ENCODE results near the gene ZNF519. TPM values are rescaled to one million over a fixed set of nuclear protein-coding genes. Genes with fewer than 3 reads are reported as not detected.
"Not testable (repeated sequence)": the region's sequence is repeated elsewhere in the genome, so short reads cannot be mapped to it uniquely, and the experiment has no call there.

ZNF519 gene
- total and polyA plus RNA-seq, 2 of the 8 experiments (the other 6 are each of a cell fraction or from before 2014, with no cell fraction given): 24.0 to 38.6 TPM

GRCh38 chr18:14170367-14171036 lies 38.3 kb upstream of the ZNF519 start:
- H3K27ac ChIP-seq (ENCODE audit: low read depth, low read length); H3K79me2 ChIP-seq (ENCODE audit: control insufficient read depth in 1 of 2, insufficient read depth in 2 of 2, low read length in 2 of 2); POLR2A ChIA-PET (ENCODE audit: partially characterized antibody); H2BK15ac ChIP-seq (ENCODE audit: low read length); CTCF ChIA-PET (ENCODE audit: partially characterized antibody); H2BK5ac ChIP-seq (ENCODE audit: low read depth, low read length); H3K23me2 ChIP-seq (ENCODE audit: low read depth, low read length); H3K4me2 ChIP-seq (ENCODE audit: insufficient read depth in 1 of 2, low read depth in 2 of 2, low read length in 2 of 2); FAIRE-seq; H4K20me1 ChIP-seq (replicated peaks in 1 of 2; ENCODE audit: control insufficient read depth in 1 of 2, insufficient read depth in 2 of 2, low read length in 2 of 2); H3K4ac ChIP-seq (replicated peaks; ENCODE audit: insufficient read length, low read depth, low read length); H2BK12ac ChIP-seq (ENCODE audit: low read depth, low read length); H3K9ac ChIP-seq (replicated peaks in 1 of 4; ENCODE audit: extremely low read depth in 1 of 4, low read depth in 3 of 4, low read length in 3 of 4); H4K5ac ChIP-seq (ENCODE audit: insufficient read length, low read depth, low read length); H3K4me1 ChIP-seq (replicated peaks in 1 of 4; ENCODE audit: control insufficient read depth in 3 of 4, insufficient read depth in 4 of 4, low read length in 3 of 4); H3K23ac ChIP-seq (ENCODE audit: insufficient read length); H3K79me1 ChIP-seq (ENCODE audit: low read depth, low read length); H3K14ac ChIP-seq (ENCODE audit: insufficient read length); H2AFZ ChIP-seq (ENCODE audit: low read length); H3K18ac ChIP-seq (ENCODE audit: extremely low read depth, low read length); H2BK120ac ChIP-seq (replicated peaks; ENCODE audit: low read depth, low read length); H3K27me3 ChIP-seq (replicated peaks in 1 of 4; ENCODE audit: control insufficient read depth in 3 of 4, extremely low read depth in 1 of 4, insufficient read depth in 3 of 4, low read length in 3 of 4); H3K4me3 ChIP-seq (ENCODE audit: extremely low read depth in 1 of 4, insufficient read depth in 2 of 4, low read depth in 3 of 4, low read length in 4 of 4); H3K36me3 ChIP-seq (ENCODE audit: control insufficient read depth in 2 of 4, insufficient read depth in 4 of 4, low read length in 3 of 4); H4K8ac ChIP-seq (ENCODE audit: extremely low read depth, insufficient read depth, low read length); H3K56ac ChIP-seq (replicated peaks; ENCODE audit: insufficient read length, low read depth, low read length); H2BK20ac ChIP-seq (ENCODE audit: low read length); DNase-seq (ENCODE audit: low read depth in 1 of 2, low spot score in 2 of 2); H4K91ac ChIP-seq (replicated peaks; ENCODE audit: insufficient read length, low read length); H2AK5ac ChIP-seq (ENCODE audit: low read depth, low read length): not testable (repeated sequence)
- peaks cover 5 to 54% of the 10 kb centered on the region in 2 experiments; a peak in 3 of 4 replicates for H3K9me3 ChIP-seq (ENCODE audit: insufficient read depth in 2 of 2, low read depth in 1 of 2, low read length in 1 of 2)
- 73% methylated on average over 4 of the region's 6 CpGs; no CpG with 5 or more reads in 1 of the 2 experiments for WGBS, 2 experiments (ENCODE audit: extremely low coverage in 1 of 2, insufficient coverage in 1 of 2, insufficient read length in 1 of 2, insufficient replicate concordance in 2 of 2, low coverage in 1 of 2, low lambda C conversion rate in 2 of 2, missing lambda C conversion rate in 1 of 2)

GRCh38 chr18:14162915-14163314 lies 30.7 kb upstream of the ZNF519 start:
- DNase-seq (ENCODE audit: low read depth in 1 of 2, low spot score in 2 of 2); H3K27me3 ChIP-seq (replicated peaks in 1 of 4; ENCODE audit: control insufficient read depth in 3 of 4, extremely low read depth in 1 of 4, insufficient read depth in 3 of 4, low read length in 3 of 4); H2AK5ac ChIP-seq (ENCODE audit: low read depth, low read length); H2BK120ac ChIP-seq (replicated peaks; ENCODE audit: low read depth, low read length); H2BK15ac ChIP-seq (ENCODE audit: low read length); H2BK20ac ChIP-seq (ENCODE audit: low read length); H3K14ac ChIP-seq (ENCODE audit: insufficient read length); H3K23me2 ChIP-seq (ENCODE audit: low read depth, low read length); H2AFZ ChIP-seq (ENCODE audit: low read length); H3K4me2 ChIP-seq (ENCODE audit: insufficient read depth in 1 of 2, low read depth in 2 of 2, low read length in 2 of 2); H3K4me1 ChIP-seq (replicated peaks in 1 of 4; ENCODE audit: control insufficient read depth in 3 of 4, insufficient read depth in 4 of 4, low read length in 3 of 4); FAIRE-seq; H3K79me1 ChIP-seq (ENCODE audit: low read depth, low read length); H4K8ac ChIP-seq (ENCODE audit: extremely low read depth, insufficient read depth, low read length); H4K5ac ChIP-seq (ENCODE audit: insufficient read length, low read depth, low read length); H2BK12ac ChIP-seq (ENCODE audit: low read depth, low read length); H2BK5ac ChIP-seq (ENCODE audit: low read depth, low read length); H3K4ac ChIP-seq (replicated peaks; ENCODE audit: insufficient read length, low read depth, low read length); H3K23ac ChIP-seq (ENCODE audit: insufficient read length); H3K36me3 ChIP-seq (ENCODE audit: control insufficient read depth in 2 of 4, insufficient read depth in 4 of 4, low read length in 3 of 4); H3K9me3 ChIP-seq (ENCODE audit: insufficient read depth in 2 of 2, low read depth in 1 of 2, low read length in 1 of 2); POLR2A ChIA-PET (ENCODE audit: partially characterized antibody); H3K9ac ChIP-seq (replicated peaks in 1 of 4; ENCODE audit: extremely low read depth in 1 of 4, low read depth in 3 of 4, low read length in 3 of 4); H3K79me2 ChIP-seq (ENCODE audit: control insufficient read depth in 1 of 2, insufficient read depth in 2 of 2, low read length in 2 of 2); H3K4me3 ChIP-seq (ENCODE audit: extremely low read depth in 1 of 4, insufficient read depth in 2 of 4, low read depth in 3 of 4, low read length in 4 of 4); H3K27ac ChIP-seq (ENCODE audit: low read depth, low read length); CTCF ChIA-PET (ENCODE audit: partially characterized antibody); H4K20me1 ChIP-seq (replicated peaks in 1 of 2; ENCODE audit: control insufficient read depth in 1 of 2, insufficient read depth in 2 of 2, low read length in 2 of 2); H3K18ac ChIP-seq (ENCODE audit: extremely low read depth, low read length); H4K91ac ChIP-seq (replicated peaks; ENCODE audit: insufficient read length, low read length); H3K56ac ChIP-seq (replicated peaks; ENCODE audit: insufficient read length, low read depth, low read length): not testable (repeated sequence)
- 74% methylated on average over 6 of the region's 8 CpGs; no CpG with 5 or more reads in 1 of the 2 experiments for WGBS, 2 experiments (ENCODE audit: extremely low coverage in 1 of 2, insufficient coverage in 1 of 2, insufficient read length in 1 of 2, insufficient replicate concordance in 2 of 2, low coverage in 1 of 2, low lambda C conversion rate in 2 of 2, missing lambda C conversion rate in 1 of 2)

All from H1 (cell line).